GM12892 (cell line): ENCODE measurements around the gene ATP2A3.

Source experiments
- POLR2A ChIP-seq: IDR thresholded peaks from 2 replicates; pipeline ENCODE4 v1.6.1; 2011; ENCODE audit warnings: low read depth, low read length, control low read depth
- POLR2AphosphoS5 ChIP-seq: IDR thresholded peaks from 2 replicates; pipeline ENCODE4 v1.6.1; 2011; ENCODE audit warnings: low read depth, low read length, control low read depth
- TAF1 ChIP-seq: IDR thresholded peaks from 2 replicates; pipeline ENCODE4 v1.6.1; 2011; ENCODE audit warnings: low read depth, mild to moderate bottlenecking, control low read depth, low read length, borderline replicate concordance

- TF ChIP-seq TAF1 = no peak
- no peak for TF ChIP-seq POLR2AphosphoS5
- no peak for TF ChIP-seq POLR2A
Observed at GRCh38 chr17:3903051-3903825, 61.0 kb downstream of the ATP2A3 start.
